Measurements from ENCODE around the gene OR2F1.
"Not testable (repeated sequence)": the region's sequence is repeated elsewhere in the genome, so short reads cannot be mapped to it uniquely, and the experiment has no call there.

The OR2F1 gene

GRCh38 chr7:144009361-144009760 lies 54.7 kb downstream of the OR2F1 start:
- no peaks in the 10 kb centered on the region for H3K36me3 ChIP-seq (ENCODE audit: insufficient read depth)
- no peak overlapping the region for H3K4me3 ChIP-seq (IDR thresholded peaks at IDR 0.05; ENCODE audit: insufficient read depth, low read depth, low read length)
- no peak overlapping the region for H3K4me2 ChIP-seq
- H3K9ac ChIP-seq = no peak overlapping the region
- H3K4me1 ChIP-seq (ENCODE audit: low read depth, poor library complexity, severe bottlenecking) = no peaks in the 10 kb centered on the region
- no peaks in the 10 kb centered on the region for H3K79me2 ChIP-seq (ENCODE audit: insufficient read depth, low read depth)
- TF ChIP-seq CTCF (conservative IDR thresholded peaks at IDR 0.05; ENCODE audit: low read depth, low read length) = no peak
- H4K20me1 ChIP-seq (ENCODE audit: insufficient read depth) = no peaks in the 10 kb centered on the region
- no peak overlapping the region for H3K27ac ChIP-seq
- H2AFZ ChIP-seq (ENCODE audit: low read depth) = no peak overlapping the region
- H3K27me3 ChIP-seq (ENCODE audit: insufficient read depth, low read depth) = no peaks in the 10 kb centered on the region

GRCh38 chr7:144010061-144010460 lies 55.4 kb downstream of the OR2F1 start:
- not testable (repeated sequence) for H3K79me2 ChIP-seq (ENCODE audit: insufficient read depth, low read depth); H3K27me3 ChIP-seq (ENCODE audit: insufficient read depth, low read depth); H3K9ac ChIP-seq; H3K36me3 ChIP-seq (ENCODE audit: insufficient read depth); H4K20me1 ChIP-seq (ENCODE audit: insufficient read depth); H3K27ac ChIP-seq; H3K4me2 ChIP-seq; H3K4me3 ChIP-seq (IDR thresholded peaks at IDR 0.05; ENCODE audit: insufficient read depth, low read depth, low read length); H3K4me1 ChIP-seq (ENCODE audit: low read depth, poor library complexity, severe bottlenecking); H2AFZ ChIP-seq (ENCODE audit: low read depth)

GRCh38 chr7:144010821-144011220 lies 56.2 kb downstream of the OR2F1 start:
- H3K27ac ChIP-seq; H3K4me1 ChIP-seq (ENCODE audit: low read depth, poor library complexity, severe bottlenecking); H3K36me3 ChIP-seq (ENCODE audit: insufficient read depth); H2AFZ ChIP-seq (ENCODE audit: low read depth); H3K4me2 ChIP-seq; H3K27me3 ChIP-seq (ENCODE audit: insufficient read depth, low read depth); H4K20me1 ChIP-seq (ENCODE audit: insufficient read depth); H3K9ac ChIP-seq; H3K4me3 ChIP-seq (IDR thresholded peaks at IDR 0.05; ENCODE audit: insufficient read depth, low read depth, low read length); H3K79me2 ChIP-seq (ENCODE audit: insufficient read depth, low read depth): not testable (repeated sequence)

- no peaks in the 10 kb centered on the region for H3K27me3 ChIP-seq (ENCODE audit: insufficient read depth, low read depth)
- H2AFZ ChIP-seq (ENCODE audit: low read depth) = no peak overlapping the region
- no peaks in the 10 kb centered on the region for H3K79me2 ChIP-seq (ENCODE audit: insufficient read depth, low read depth)
- no peaks in the 10 kb centered on the region for H4K20me1 ChIP-seq (ENCODE audit: insufficient read depth)
- no peaks in the 10 kb centered on the region for H3K36me3 ChIP-seq (ENCODE audit: insufficient read depth)
- H3K27ac ChIP-seq = no peak overlapping the region
- no peaks in the 10 kb centered on the region for H3K4me1 ChIP-seq (ENCODE audit: low read depth, poor library complexity, severe bottlenecking)
- H3K4me2 ChIP-seq = no peak overlapping the region
- H3K9ac ChIP-seq = no peak overlapping the region
- H3K4me3 ChIP-seq (IDR thresholded peaks at IDR 0.05; ENCODE audit: insufficient read depth, low read depth, low read length) = no peak overlapping the region
- no peak for TF ChIP-seq CTCF (conservative IDR thresholded peaks at IDR 0.05; ENCODE audit: low read depth, low read length)
Observed at GRCh38 chr7:144011458-144012230, 57.0 kb downstream of the OR2F1 start.

All from KMS-11 (cell line).